Right atrium auricular region (tissue), 2 donors: Measurements from ENCODE around the gene TOMM40. TPM values are rescaled to one million over a fixed set of nuclear protein-coding genes. Genes with fewer than 3 reads are reported as not detected.
"Not testable (repeated sequence)": the region's sequence is repeated elsewhere in the genome, so short reads cannot be mapped to it uniquely, and the experiment has no call there.

Experiments
- DNase-seq: peaks from one replicate; pipeline ENCODE4 v3.0.0-alpha.2; 2019; ENCODE audit warnings: low spot score
- H3K27ac ChIP-seq, 2 donors: fragments of 200-600 bp; sonication (generic); 1 replicate in 1 of 2; 2 replicates in 1 of 2; pipeline ENCODE4 v1.5.1; 2016 to 2019
- H3K27me3 ChIP-seq, 2 donors: fragments of 200-600 bp; sonication (generic); one replicate each; pipeline versions ENCODE4 v1.5.1 to v1.6.0; 2017 to 2019
- H3K36me3 ChIP-seq: fragments of 200-600 bp; sonication (generic); one replicate; pipeline ENCODE4 v1.5.1; 2016
- H3K4me1 ChIP-seq, 2 donors: fragments of 200-600 bp; sonication (generic); one replicate each; pipeline versions ENCODE4 v1.5.1 to v1.6.0; 2017 to 2019
- H3K4me3 ChIP-seq, 2 donors: fragments of 200-600 bp; sonication (generic); 1 replicate in 1 of 2; 2 replicates in 1 of 2; pipeline ENCODE4 v1.5.1; 2017 to 2019; ENCODE audit warnings: mild to moderate bottlenecking in 1 of 2, moderate library complexity in 1 of 2
- H3K9me3 ChIP-seq, 2 donors: fragments of 200-600 bp; sonication (generic); one replicate each; pipeline ENCODE4 v1.5.1; 2019
- CTCF ChIP-seq, 2 donors: fragments of 200-600 bp; sonication (generic); IDR thresholded peaks; one replicate each; pipeline ENCODE4 v1.5.1; 2019; ENCODE audit warnings: antibody characterized with exemption in 2 of 2
- total RNA-seq, 2 donors: library from RNA; depleted of rRNA; stranded (reverse); fragments of >200 nt; gene quantifications; one replicate each; pipeline ENCODE4 v1.1.0, GENCODE V29; 2016

The TOMM40 gene
- total RNA-seq, 2 donors from 2014 or later, result 33.7 to 39.0 TPM

- DNase-seq, result no peak
- peak overlapping the region in 1 of 2 donors; percentile 7 for H3K27ac ChIP-seq
- H3K9me3 ChIP-seq, result no peaks in the 10 kb centered on the region
- no peak for TF ChIP-seq CTCF (IDR thresholded peaks at IDR 0.05)
- H3K36me3 ChIP-seq, result peaks cover 73% of the 10 kb centered on the region
- no peaks in the 10 kb centered on the region for H3K27me3 ChIP-seq
- H3K4me3 ChIP-seq, result no peak overlapping the region
- H3K4me1 ChIP-seq, result peaks cover 0 to 15% of the 10 kb centered on the region in 2 donors
Measured at GRCh38 chr19:44875666-44876451, 15.2 kb upstream of the TOMM40 start.

GRCh38 chr19:44876930-44877535, 14.0 kb upstream of the TOMM40 start:
- Histone ChIP-seq H3K27ac (no peak overlapping the region), H3K27me3 (no peaks in the 10 kb centered on the region), H3K4me3 (no peak overlapping the region), H3K36me3 (peaks cover 61% of the 10 kb centered on the region), H3K4me1 (peaks cover 0 to 5% of the 10 kb centered on the region in 2 donors), H3K9me3 (no peaks in the 10 kb centered on the region)
- no peak for DNase-seq
- no peak for TF ChIP-seq CTCF (IDR thresholded peaks at IDR 0.05)

- Histone ChIP-seq H3K27me3 (no peaks in the 10 kb centered on the region), H3K9me3 (no peaks in the 10 kb centered on the region), H3K4me1 (peaks cover 0 to 5% of the 10 kb centered on the region in 2 donors), H3K27ac (no peak overlapping the region), H3K4me3 (no peak overlapping the region), H3K36me3 (peaks cover 50% of the 10 kb centered on the region)
- DNase-seq, result no peak
- no peak for TF ChIP-seq CTCF (IDR thresholded peaks at IDR 0.05)
Measured at GRCh38 chr19:44878120-44878865, 12.8 kb upstream of the TOMM40 start.

- Histone ChIP-seq H3K27me3 (no peaks in the 10 kb centered on the region), H3K4me1 (peaks cover 0 to 5% of the 10 kb centered on the region in 2 donors), H3K4me3 (no peak overlapping the region), H3K36me3 (peaks cover 38% of the 10 kb centered on the region), H3K27ac (no peak overlapping the region), H3K9me3 (no peaks in the 10 kb centered on the region)
- no peak for TF ChIP-seq CTCF (IDR thresholded peaks at IDR 0.05)
- DNase-seq, result no peak
Measured at GRCh38 chr19:44879309-44880065, 11.6 kb upstream of the TOMM40 start.

- Histone ChIP-seq H3K4me3 (no peak overlapping the region), H3K27ac (no peak overlapping the region), H3K27me3 (no peaks in the 10 kb centered on the region), H3K9me3 (no peaks in the 10 kb centered on the region), H3K36me3 (peaks cover 21% of the 10 kb centered on the region), H3K4me1 (no peaks in the 10 kb centered on the region)
- no peak for TF ChIP-seq CTCF (IDR thresholded peaks at IDR 0.05)
- DNase-seq, result no peak
Measured at GRCh38 chr19:44882063-44882462, 9.0 kb upstream of the TOMM40 start.

GRCh38 chr19:44882619-44883397, 8.2 kb upstream of the TOMM40 start:
- not testable (repeated sequence) for H3K4me3 ChIP-seq, H3K9me3 ChIP-seq, H3K27me3 ChIP-seq, DNase-seq, H3K27ac ChIP-seq, H3K4me1 ChIP-seq
- H3K36me3 ChIP-seq, result peaks cover 20% of the 10 kb centered on the region
